KMS-11 (cell line): ENCODE measurements around the gene PLCB4.

Source experiments
- H2AFZ ChIP-seq: fragments of 200-600 bp; sonication (generic); 2 replicates; pipeline ENCODE4 v1.6.1; 2016; ENCODE audit warnings: antibody characterized with exemption, mixed run types, low read depth
- H3K27ac ChIP-seq: fragments of 200-600 bp; sonication (generic); 2 replicates; pipeline ENCODE4 v1.6.1; 2016; ENCODE audit warnings: mild to moderate bottlenecking, mixed run types
- H3K27me3 ChIP-seq: fragments of 200-600 bp; sonication (generic); 2 replicates; pipeline ENCODE4 v1.6.1; 2017; ENCODE audit warnings: mild to moderate bottlenecking, low read depth, mixed run types, moderate library complexity; ENCODE audit not compliant: insufficient read depth
- H3K36me3 ChIP-seq: fragments of 200-600 bp; sonication (generic); 2 replicates; pipeline ENCODE4 v1.6.1; 2017; ENCODE audit warnings: mild to moderate bottlenecking, mixed run types; ENCODE audit not compliant: insufficient read depth
- H3K4me1 ChIP-seq: fragments of 200-600 bp; sonication (generic); 2 replicates; pipeline ENCODE4 v1.6.1; 2016; ENCODE audit warnings: mild to moderate bottlenecking, low read depth, mixed run types; ENCODE audit not compliant: poor library complexity, severe bottlenecking
- H3K4me2 ChIP-seq: fragments of 200-600 bp; sonication (generic); 2 replicates; pipeline ENCODE4 v1.7.0; 2016; ENCODE audit warnings: mild to moderate bottlenecking, mixed run types
- H3K4me3 ChIP-seq: fragments of 200-600 bp; sonication (generic); IDR thresholded peaks from 2 replicates; pipeline ENCODE4 v1.6.1; 2017; ENCODE audit warnings: low read depth, low read length, mixed read lengths; ENCODE audit not compliant: insufficient read depth
- H3K79me2 ChIP-seq: fragments of 200-600 bp; sonication (generic); 2 replicates; pipeline ENCODE4 v1.6.1; 2016; ENCODE audit warnings: low read depth, mixed run types; ENCODE audit not compliant: insufficient read depth
- H3K9ac ChIP-seq: fragments of 200-600 bp; sonication (generic); 2 replicates; pipeline ENCODE4 v1.6.1; 2016; ENCODE audit warnings: mild to moderate bottlenecking, mixed run types
- H4K20me1 ChIP-seq: fragments of 200-600 bp; sonication (generic); 2 replicates; pipeline ENCODE4 v1.6.1; 2016; ENCODE audit warnings: mild to moderate bottlenecking, mixed run types; ENCODE audit not compliant: insufficient read depth
- TF ChIP-seq, protein P1 (sequence below): fragments of 200-600 bp; sonication (generic); conservative IDR thresholded peaks from 2 replicates; pipeline ENCODE4 v1.6.1; 2017; ENCODE audit warnings: low read depth, mild to moderate bottlenecking, antibody characterized with exemption, low read length, moderate library complexity, mixed read lengths

Gene PLCB4

DNA sequence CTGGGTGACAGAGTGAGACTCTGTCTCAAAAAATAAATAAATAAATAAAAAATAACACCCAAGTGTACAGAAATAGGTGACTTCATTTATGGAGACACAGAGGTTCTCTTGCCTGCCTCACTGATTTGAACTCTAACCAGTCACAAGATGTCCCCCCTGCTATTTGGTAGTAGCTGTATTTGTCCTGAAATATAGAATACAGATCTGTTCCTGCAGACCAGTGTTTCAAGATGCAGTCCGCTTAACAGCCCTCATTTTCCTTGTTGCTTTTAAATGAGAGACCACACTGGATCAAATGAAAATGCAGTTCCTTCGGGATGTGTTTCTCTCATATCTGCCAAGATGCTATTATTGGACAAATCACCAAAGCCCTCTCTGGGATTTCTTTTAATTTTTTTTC is 7.6 kb downstream of the PLCB4 start:
- H4K20me1 ChIP-seq = no peaks in the 10 kb centered on the region
- no peak overlapping the region for H3K4me3 ChIP-seq
- peaks cover 34% of the 10 kb centered on the region for H3K4me1 ChIP-seq
- TF ChIP-seq, protein P1, sequence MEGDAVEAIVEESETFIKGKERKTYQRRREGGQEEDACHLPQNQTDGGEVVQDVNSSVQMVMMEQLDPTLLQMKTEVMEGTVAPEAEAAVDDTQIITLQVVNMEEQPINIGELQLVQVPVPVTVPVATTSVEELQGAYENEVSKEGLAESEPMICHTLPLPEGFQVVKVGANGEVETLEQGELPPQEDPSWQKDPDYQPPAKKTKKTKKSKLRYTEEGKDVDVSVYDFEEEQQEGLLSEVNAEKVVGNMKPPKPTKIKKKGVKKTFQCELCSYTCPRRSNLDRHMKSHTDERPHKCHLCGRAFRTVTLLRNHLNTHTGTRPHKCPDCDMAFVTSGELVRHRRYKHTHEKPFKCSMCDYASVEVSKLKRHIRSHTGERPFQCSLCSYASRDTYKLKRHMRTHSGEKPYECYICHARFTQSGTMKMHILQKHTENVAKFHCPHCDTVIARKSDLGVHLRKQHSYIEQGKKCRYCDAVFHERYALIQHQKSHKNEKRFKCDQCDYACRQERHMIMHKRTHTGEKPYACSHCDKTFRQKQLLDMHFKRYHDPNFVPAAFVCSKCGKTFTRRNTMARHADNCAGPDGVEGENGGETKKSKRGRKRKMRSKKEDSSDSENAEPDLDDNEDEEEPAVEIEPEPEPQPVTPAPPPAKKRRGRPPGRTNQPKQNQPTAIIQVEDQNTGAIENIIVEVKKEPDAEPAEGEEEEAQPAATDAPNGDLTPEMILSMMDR = no peak
- H2AFZ ChIP-seq = no peak overlapping the region
- H3K9ac ChIP-seq = no peak overlapping the region
- no peaks in the 10 kb centered on the region for H3K79me2 ChIP-seq
- H3K36me3 ChIP-seq = no peaks in the 10 kb centered on the region
- no peak overlapping the region for H3K4me2 ChIP-seq
- H3K27ac ChIP-seq = no peak overlapping the region
- no peaks in the 10 kb centered on the region for H3K27me3 ChIP-seq

DNA sequence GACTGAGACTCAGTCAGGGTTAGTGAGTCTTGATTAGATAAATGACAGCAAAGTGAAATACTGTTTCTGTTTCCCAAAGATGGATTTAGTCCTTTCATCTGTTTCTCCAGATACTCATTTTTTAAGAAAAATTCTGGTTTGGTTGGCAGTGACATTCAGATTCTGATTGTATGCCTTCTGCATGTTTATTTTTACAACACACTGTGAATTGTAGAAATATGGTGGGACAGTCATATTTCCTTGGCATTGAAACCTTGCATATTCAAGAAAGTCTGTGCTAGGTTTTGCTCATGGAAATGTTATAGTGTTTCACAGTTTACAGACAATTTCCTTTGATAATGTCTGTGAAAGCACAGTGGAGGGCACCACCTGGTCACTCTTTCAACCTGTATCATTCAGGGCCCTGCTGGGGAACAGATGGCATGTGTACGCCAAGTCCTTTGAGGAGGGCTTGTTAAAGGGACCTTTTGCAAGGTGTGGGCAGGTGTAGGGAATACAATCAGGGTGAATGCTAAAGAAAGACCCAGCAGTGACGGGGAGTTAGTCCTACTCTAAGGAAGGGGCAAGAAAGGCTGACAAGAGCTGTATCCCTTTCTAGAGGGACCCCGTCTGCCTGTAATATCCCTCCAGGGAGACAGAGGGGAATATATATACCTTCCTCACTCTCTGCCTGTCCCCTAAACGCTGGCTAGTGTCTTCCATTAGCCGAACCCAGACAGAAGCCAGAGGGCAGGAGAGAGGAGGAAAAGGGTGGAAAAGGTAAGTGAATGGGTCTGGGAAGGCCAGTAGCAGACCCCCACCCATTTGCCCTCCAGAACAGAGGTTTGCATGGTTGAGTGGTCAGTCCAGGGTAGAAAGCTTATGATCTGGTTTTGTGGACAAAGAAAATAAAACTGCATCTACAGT is 10.2 kb downstream of the PLCB4 start:
- Histone ChIP-seq H3K4me2 (no peak overlapping the region), H3K27ac (no peak overlapping the region), H2AFZ (no peak overlapping the region), H3K36me3 (no peaks in the 10 kb centered on the region), H3K4me1 (peaks cover 13% of the 10 kb centered on the region), H3K9ac (no peak overlapping the region), H3K79me2 (no peaks in the 10 kb centered on the region), H4K20me1 (no peaks in the 10 kb centered on the region), H3K27me3 (no peaks in the 10 kb centered on the region), H3K4me3 (no peak overlapping the region)
- TF ChIP-seq, protein P1 = no peak

DNA sequence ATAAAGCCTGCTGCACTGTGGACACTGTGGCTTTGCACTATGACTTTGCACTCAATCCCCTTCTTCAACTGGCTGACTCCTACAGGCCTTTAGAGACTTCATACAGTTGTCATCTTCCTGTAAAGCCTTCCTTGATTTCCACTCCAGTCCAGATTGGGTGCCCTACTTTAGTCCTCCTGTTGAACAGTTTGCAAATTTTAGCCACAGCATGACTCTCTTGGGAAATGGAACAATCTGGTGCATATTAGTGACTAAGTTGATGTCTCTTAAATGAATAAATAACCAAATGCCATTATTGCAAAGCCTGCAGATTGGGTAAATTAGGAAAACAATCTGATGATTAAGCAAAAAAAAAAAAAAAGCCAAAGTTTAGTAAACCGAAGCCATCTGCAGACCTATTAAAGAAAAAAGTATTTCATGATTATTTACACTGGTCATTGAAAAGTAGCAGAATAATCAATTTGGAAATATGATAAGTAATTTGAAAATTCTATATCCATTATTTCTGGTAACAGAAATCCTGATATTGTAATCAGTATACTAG is 12.6 kb downstream of the PLCB4 start:
- TF ChIP-seq, protein P1 = no peak

DNA sequence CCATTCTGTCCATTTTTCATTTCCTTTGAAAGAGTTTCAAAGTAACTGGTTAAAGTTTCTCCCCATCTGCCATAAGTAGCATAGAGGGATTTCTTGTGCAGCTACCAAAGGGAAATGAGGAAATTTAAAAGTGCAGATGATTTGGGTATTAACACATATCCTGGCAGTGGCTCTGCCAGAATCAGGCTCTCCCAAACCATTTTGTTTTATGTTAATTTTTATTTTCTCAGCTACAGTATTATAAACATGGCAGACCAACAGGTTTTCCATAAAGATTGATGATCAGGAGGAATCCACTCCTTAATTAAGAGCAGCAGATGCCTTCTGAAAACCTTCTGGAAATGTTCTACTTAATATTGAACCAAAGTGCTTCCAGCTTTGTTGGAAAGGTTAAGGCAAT is 13.9 kb downstream of the PLCB4 start:
- no peaks in the 10 kb centered on the region for H3K79me2 ChIP-seq
- no peaks in the 10 kb centered on the region for H3K36me3 ChIP-seq
- no peak overlapping the region for H3K9ac ChIP-seq

More for the DNA sequence above, 12.6 kb downstream of the PLCB4 start:
- Histone ChIP-seq H3K4me2 (no peak overlapping the region), H3K27ac (no peak overlapping the region), H3K4me1 (no peaks in the 10 kb centered on the region), H3K4me3 (no peak overlapping the region), H4K20me1 (no peaks in the 10 kb centered on the region), H3K9ac (no peak overlapping the region), H2AFZ (no peak overlapping the region), H3K36me3 (no peaks in the 10 kb centered on the region), H3K79me2 (no peaks in the 10 kb centered on the region), H3K27me3 (no peaks in the 10 kb centered on the region)

More for the DNA sequence above, 13.9 kb downstream of the PLCB4 start:
- Histone ChIP-seq H3K27ac (no peak overlapping the region), H2AFZ (no peak overlapping the region), H4K20me1 (no peaks in the 10 kb centered on the region), H3K4me3 (no peak overlapping the region), H3K27me3 (no peaks in the 10 kb centered on the region), H3K4me2 (no peak overlapping the region), H3K4me1 (no peaks in the 10 kb centered on the region)
- TF ChIP-seq, protein P1 = no peak
